Left ventricle myocardium inferior (tissue), 1 donor: ENCODE data around the gene HCRTR2. TPM values are rescaled to one million over a fixed set of nuclear protein-coding genes. Genes with fewer than 3 reads are reported as not detected.

Experiments
- DNase-seq: peaks from one replicate; pipeline ENCODE4 v3.0.0-alpha.2; 2020
- H3K27ac ChIP-seq: fragments of 200-600 bp; replicated peaks from 2 replicates; pipeline ENCODE4 v1.8.0; 2021
- H3K27me3 ChIP-seq: fragments of 200-600 bp; 2 replicates; pipeline ENCODE4 v1.8.0; 2021; ENCODE audit warnings: low read depth
- H3K36me3 ChIP-seq: fragments of 200-600 bp; 2 replicates; pipeline ENCODE4 v1.8.0; 2021
- H3K4me1 ChIP-seq: fragments of 200-600 bp; 2 replicates; pipeline ENCODE4 v1.8.0; 2021
- H3K4me3 ChIP-seq: fragments of 200-600 bp; 2 replicates; pipeline ENCODE4 v1.8.0; 2021; ENCODE audit warnings: mild to moderate bottlenecking, moderate library complexity
- H3K9me3 ChIP-seq: fragments of 200-600 bp; replicated peaks from 2 replicates; pipeline ENCODE4 v1.8.0; 2021
- intact Hi-C: fragments of 100-400 bp; cut with micrococcal nuclease; formaldehyde crosslinking; loops from one replicate; pipeline ENCODE4 v1.11.0; 2022
- total RNA-seq: library from RNA; stranded (reverse); fragmentation: NEBNext Ultra II Directional; extraction: Animal tissue kit (Norgen Biotek cat#: 25700); gene quantifications from one replicate; pipeline ENCODE4 v1.2.1, GENCODE V29; 2021
- TF ChIP-seq, protein P1 (sequence below): fragments of 200-600 bp; IDR thresholded peaks from 2 replicates; pipeline ENCODE4 v1.8.0; 2021; ENCODE audit warnings: antibody characterized with exemption, mild to moderate bottlenecking, borderline replicate concordance
- donor health status: DM: no; HTN: yes; CAD: no; lungs with severe emphysema.

HCRTR2 gene
- total RNA-seq, 1 donor from 2014 or later = not detected

DNA sequence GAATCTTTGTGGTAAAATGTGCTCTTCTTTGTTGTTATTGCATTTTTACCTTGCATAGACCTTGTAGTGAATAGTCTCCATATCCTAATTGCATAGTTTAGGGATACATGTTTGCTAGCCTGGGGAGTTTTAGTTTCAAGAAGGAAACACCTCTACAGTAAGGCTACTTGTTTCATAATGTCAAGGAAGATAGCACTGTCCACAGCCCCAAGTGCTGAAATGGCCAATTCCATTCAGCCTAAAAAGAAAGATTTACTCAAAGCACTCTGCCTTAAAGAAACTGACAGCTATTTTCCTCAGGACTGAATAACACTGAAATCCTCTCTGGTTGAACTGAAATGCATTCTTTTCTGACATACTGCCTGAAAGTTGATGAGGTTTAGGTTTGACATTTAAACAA is 2.6 kb downstream of the HCRTR2 start:
- TF ChIP-seq, protein P1, sequence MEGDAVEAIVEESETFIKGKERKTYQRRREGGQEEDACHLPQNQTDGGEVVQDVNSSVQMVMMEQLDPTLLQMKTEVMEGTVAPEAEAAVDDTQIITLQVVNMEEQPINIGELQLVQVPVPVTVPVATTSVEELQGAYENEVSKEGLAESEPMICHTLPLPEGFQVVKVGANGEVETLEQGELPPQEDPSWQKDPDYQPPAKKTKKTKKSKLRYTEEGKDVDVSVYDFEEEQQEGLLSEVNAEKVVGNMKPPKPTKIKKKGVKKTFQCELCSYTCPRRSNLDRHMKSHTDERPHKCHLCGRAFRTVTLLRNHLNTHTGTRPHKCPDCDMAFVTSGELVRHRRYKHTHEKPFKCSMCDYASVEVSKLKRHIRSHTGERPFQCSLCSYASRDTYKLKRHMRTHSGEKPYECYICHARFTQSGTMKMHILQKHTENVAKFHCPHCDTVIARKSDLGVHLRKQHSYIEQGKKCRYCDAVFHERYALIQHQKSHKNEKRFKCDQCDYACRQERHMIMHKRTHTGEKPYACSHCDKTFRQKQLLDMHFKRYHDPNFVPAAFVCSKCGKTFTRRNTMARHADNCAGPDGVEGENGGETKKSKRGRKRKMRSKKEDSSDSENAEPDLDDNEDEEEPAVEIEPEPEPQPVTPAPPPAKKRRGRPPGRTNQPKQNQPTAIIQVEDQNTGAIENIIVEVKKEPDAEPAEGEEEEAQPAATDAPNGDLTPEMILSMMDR = no peak
- intact Hi-C loops = no loop called here
- no peak for DNase-seq
- Histone ChIP-seq H3K4me1 (peaks cover 6% of the 10 kb centered on the region), H3K27ac (no peak overlapping the region), H3K36me3 (no peaks in the 10 kb centered on the region), H3K4me3 (no peak overlapping the region), H3K27me3 (peaks cover 65% of the 10 kb centered on the region), H3K9me3 (no peaks in the 10 kb centered on the region)

DNA sequence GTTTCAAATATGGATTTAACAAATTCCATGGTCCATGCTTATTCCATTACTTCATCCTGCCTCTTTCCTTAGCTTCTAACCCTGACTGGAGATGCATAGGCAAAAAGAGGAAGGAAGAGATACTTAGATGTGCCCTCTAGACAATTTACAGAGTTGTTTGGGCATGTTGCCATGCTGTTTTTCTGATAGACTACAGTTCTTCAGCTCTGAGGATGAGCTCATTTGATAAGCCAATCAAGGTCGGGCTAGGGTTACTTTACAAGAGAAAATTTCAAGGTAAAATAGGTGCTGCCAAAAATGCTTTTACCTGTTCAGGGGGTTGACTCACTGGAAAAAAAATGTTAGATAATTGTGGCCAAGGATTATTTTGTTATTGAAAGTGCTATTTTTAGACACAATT is 5.9 kb downstream of the HCRTR2 start:
- TF ChIP-seq, protein P1 = no peak
- no peak for DNase-seq
- Histone ChIP-seq H3K9me3 (no peaks in the 10 kb centered on the region), H3K27me3 (peaks cover 36% of the 10 kb centered on the region), H3K27ac (no peak overlapping the region), H3K36me3 (no peaks in the 10 kb centered on the region), H3K4me3 (no peak overlapping the region), H3K4me1 (no peaks in the 10 kb centered on the region)
- intact Hi-C loops = no loop called here

DNA sequence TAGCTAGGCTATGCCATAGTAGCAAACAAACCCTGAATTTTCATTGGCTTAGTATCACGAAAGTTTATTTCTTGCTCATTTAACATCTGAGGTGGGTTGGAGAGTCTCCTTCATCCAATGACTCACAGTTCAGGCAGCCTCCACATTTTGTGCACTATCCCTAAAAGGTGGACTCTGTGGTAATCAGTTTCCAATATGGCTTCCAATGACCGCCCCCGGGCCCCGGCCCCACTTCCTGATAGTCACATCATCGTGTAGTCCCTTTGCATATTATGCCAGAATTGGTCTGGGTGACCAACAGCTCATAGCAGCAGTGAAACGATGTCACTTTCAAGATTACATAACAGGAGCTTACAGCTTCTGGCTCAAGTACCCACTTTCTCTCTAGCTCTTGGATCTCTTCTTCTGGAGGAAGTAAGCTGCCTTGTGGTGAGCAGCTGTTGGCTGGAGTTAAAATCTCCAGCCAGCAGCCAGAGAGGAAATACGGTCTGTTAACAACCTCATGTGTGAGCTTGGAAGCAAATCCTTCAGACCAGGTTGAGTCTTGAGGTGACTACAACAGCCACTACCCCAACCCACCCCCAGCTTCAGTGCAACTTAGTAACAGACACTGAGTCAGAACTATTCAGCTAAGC is 7.8 kb downstream of the HCRTR2 start:
- no peaks in the 10 kb centered on the region for H3K9me3 ChIP-seq
- no peak overlapping the region for H3K27ac ChIP-seq
- H3K4me1 ChIP-seq = no peaks in the 10 kb centered on the region
- no peak overlapping the region for H3K4me3 ChIP-seq
- intact Hi-C loops = no loop called here
- TF ChIP-seq, protein P1 = no peak
- no peaks in the 10 kb centered on the region for H3K36me3 ChIP-seq
- peaks cover 17% of the 10 kb centered on the region for H3K27me3 ChIP-seq
- DNase-seq = no peak

DNA sequence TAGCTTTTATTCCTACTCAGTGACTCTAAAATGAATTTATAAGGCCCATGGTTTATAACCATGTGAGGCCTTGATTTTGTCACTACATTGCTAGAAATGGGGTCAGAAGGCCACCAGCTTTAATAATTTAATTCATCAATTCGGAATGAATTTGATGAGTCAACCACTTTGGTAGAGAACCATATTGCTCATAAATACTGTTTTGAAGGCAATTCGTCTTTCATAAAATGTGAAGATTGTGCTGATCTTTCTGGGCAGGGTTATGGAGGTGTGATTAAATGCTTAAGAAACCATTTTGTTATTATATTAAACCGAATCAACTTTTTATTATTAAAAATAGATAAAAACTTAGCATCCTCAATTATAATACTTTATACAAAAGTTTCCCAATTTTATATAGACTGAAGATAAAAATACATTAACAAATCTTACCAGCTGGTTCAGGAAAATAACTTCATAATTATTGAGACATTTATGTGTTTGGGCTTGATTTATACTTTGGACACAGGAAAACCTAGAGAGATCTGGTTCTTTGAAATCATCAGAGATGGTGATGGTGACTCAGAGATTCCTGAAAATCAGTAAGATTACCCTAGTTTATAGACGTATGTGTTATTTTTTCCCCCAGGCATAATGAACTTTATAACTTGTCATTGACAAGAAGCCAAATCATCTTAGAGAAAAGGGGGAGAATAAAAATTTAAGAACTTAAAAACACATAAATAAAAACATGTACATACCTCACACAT is 10.6 kb downstream of the HCRTR2 start:
- no peaks in the 10 kb centered on the region for H3K36me3 ChIP-seq
- no peak for DNase-seq

DNA sequence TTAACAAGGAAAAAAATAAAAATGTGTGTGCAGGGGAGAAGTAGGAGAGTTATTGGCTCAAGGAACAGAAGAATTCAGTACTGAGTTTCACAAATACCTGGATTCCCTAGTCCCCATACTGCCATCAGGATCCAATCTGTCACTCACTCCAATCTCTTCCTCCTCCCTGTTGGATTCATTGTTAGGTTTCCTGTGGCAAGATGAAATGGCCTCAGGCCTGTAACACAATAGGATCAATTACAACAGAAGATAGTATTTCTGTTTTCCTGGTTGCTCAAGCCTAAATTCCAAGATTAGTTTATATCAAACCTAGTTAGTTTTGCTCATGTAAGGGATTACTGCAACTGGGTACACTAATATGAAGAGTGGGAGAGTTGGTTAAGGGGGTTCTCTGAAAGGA is 24.4 kb downstream of the HCRTR2 start:
- Histone ChIP-seq H3K4me3 (no peak overlapping the region), H3K27ac (no peak overlapping the region), H3K9me3 (no peaks in the 10 kb centered on the region), H3K36me3 (no peaks in the 10 kb centered on the region), H3K27me3 (no peaks in the 10 kb centered on the region), H3K4me1 (no peaks in the 10 kb centered on the region)
- TF ChIP-seq, protein P1 = no peak
- intact Hi-C loops = no loop called here
- DNase-seq = no peak

More for the DNA sequence above, 10.6 kb downstream of the HCRTR2 start:
- Histone ChIP-seq H3K27me3 (no peaks in the 10 kb centered on the region), H3K9me3 (no peaks in the 10 kb centered on the region), H3K27ac (no peak overlapping the region), H3K4me3 (no peak overlapping the region), H3K4me1 (no peaks in the 10 kb centered on the region)
- TF ChIP-seq, protein P1 = no peak
- intact Hi-C loops = no loop called here
